Smooth muscle cell (in vitro differentiated cells): ENCODE data around the gene FAM177B. TPM values are rescaled to one million over a fixed set of nuclear protein-coding genes. Genes with fewer than 3 reads are reported as not detected.

Experiments used
- DNase-seq: peaks from one replicate; lab custom pipeline; 2025; ENCODE audit not compliant: unreplicated experiment; lab: John Stamatoyannopoulos, UW
- H2AFZ ChIP-seq: fragments of 200-600 bp; sonication (generic); 2 replicates; pipeline ENCODE4 v1.6.0; 2016; ENCODE audit warnings: antibody characterized with exemption, low read depth, mild to moderate bottlenecking
- H3F3A ChIP-seq: fragments of 200-600 bp; sonication (generic); 2 replicates; pipeline ENCODE4 v1.6.0; 2017; ENCODE audit warnings: antibody characterized with exemption, low read depth
- H3K27ac ChIP-seq: fragments of 200-600 bp; sonication (generic); 2 replicates; pipeline ENCODE4 v1.5.1; 2016; ENCODE audit warnings: low read depth, mild to moderate bottlenecking
- H3K27me3 ChIP-seq: fragments of 200-600 bp; sonication (generic); 2 replicates; pipeline ENCODE4 v1.6.1; 2016; ENCODE audit warnings: low read depth, mild to moderate bottlenecking
- H3K36me3 ChIP-seq: fragments of 200-600 bp; sonication (generic); 2 replicates; pipeline ENCODE4 v1.5.1; 2016; ENCODE audit warnings: low read depth
- H3K4me1 ChIP-seq: fragments of 200-600 bp; sonication (generic); 2 replicates; pipeline ENCODE4 v1.5.1; 2016; ENCODE audit warnings: low read depth
- H3K4me2 ChIP-seq: fragments of 200-600 bp; sonication (generic); 2 replicates; pipeline ENCODE4 v1.6.0; 2016; ENCODE audit warnings: mild to moderate bottlenecking
- H3K4me3 ChIP-seq: fragments of 200-600 bp; sonication (generic); 2 replicates; pipeline ENCODE4 v1.5.1; 2016; ENCODE audit warnings: mild to moderate bottlenecking
- H3K79me2 ChIP-seq: fragments of 200-600 bp; sonication (generic); 2 replicates; pipeline ENCODE4 v1.6.0; 2016; ENCODE audit warnings: low read depth, mild to moderate bottlenecking
- H3K9ac ChIP-seq: fragments of 200-600 bp; sonication (generic); 2 replicates; pipeline ENCODE4 v1.6.0; 2016; ENCODE audit warnings: low read depth
- H3K9me3 ChIP-seq: fragments of 200-600 bp; sonication (generic); replicated peaks from 2 replicates; pipeline ENCODE4 v1.5.1; 2016; ENCODE audit warnings: low read depth
- H4K20me1 ChIP-seq: fragments of 200-600 bp; sonication (generic); 2 replicates; pipeline ENCODE4 v1.6.0; 2016; ENCODE audit warnings: low read depth
- WGBS: methylation state at CpG from one replicate; pipeline ENCODE4 v1.1.7; 2016; ENCODE audit warnings: low lambda C conversion rate; 5-methylcytosine and 5-hydroxymethylcytosine counted together
- polyA plus RNA-seq: library from polyadenylated mRNA; unstranded; fragments of >200 nt; fragmentation: Nextera tagmentation; extraction: Ambion mirVana; gene quantifications from 2 replicates; pipeline ENCODE4 v1.2.1, GENCODE V29; 2016
- total RNA-seq: library from RNA; depleted of rRNA; stranded (reverse); fragments of >200 nt; gene quantifications from 2 replicates; pipeline ENCODE4 v1.2.3, GENCODE V29; 2014
- TF ChIP-seq, protein P1 (sequence below): fragments of 200-600 bp; sonication (generic); IDR thresholded peaks from 2 replicates; pipeline ENCODE4 v1.5.1; 2017; ENCODE audit warnings: borderline replicate concordance, mild to moderate bottlenecking, antibody characterized with exemption; ENCODE audit not compliant: insufficient read depth, poor library complexity, severe bottlenecking

Gene FAM177B
- total and polyA plus RNA-seq, 2 experiments from 2014 or later = not detected

- Histone ChIP-seq H3K27me3 (no peaks in the 10 kb centered on the region), H3K4me2 (no peak overlapping the region), H4K20me1 (peaks cover 45% of the 10 kb centered on the region), H3K27ac (no peak overlapping the region), H3K9ac (no peak overlapping the region), H3K36me3 (peaks cover 8% of the 10 kb centered on the region), H3K79me2 (peaks cover 80% of the 10 kb centered on the region), H3K9me3 (no peaks in the 10 kb centered on the region), H2AFZ (no peak overlapping the region), H3K4me3 (no peak overlapping the region), H3K4me1 (peaks cover 11% of the 10 kb centered on the region), H3F3A (peaks cover 2% of the 10 kb centered on the region)
- WGBS = over 99% methylated on average over 4 of the region's 4 CpGs
- TF ChIP-seq, protein P1, sequence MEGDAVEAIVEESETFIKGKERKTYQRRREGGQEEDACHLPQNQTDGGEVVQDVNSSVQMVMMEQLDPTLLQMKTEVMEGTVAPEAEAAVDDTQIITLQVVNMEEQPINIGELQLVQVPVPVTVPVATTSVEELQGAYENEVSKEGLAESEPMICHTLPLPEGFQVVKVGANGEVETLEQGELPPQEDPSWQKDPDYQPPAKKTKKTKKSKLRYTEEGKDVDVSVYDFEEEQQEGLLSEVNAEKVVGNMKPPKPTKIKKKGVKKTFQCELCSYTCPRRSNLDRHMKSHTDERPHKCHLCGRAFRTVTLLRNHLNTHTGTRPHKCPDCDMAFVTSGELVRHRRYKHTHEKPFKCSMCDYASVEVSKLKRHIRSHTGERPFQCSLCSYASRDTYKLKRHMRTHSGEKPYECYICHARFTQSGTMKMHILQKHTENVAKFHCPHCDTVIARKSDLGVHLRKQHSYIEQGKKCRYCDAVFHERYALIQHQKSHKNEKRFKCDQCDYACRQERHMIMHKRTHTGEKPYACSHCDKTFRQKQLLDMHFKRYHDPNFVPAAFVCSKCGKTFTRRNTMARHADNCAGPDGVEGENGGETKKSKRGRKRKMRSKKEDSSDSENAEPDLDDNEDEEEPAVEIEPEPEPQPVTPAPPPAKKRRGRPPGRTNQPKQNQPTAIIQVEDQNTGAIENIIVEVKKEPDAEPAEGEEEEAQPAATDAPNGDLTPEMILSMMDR = no peak
- DNase-seq = no peak
These were observed 30.2 kb upstream of the FAM177B start for GRCh38 chr1:222706815-222707214.

GRCh38 chr1:222709700-222710153 is 27.3 kb upstream of the FAM177B start:
- no peaks in the 10 kb centered on the region for H3K36me3 ChIP-seq
- H3K27ac ChIP-seq = no peak overlapping the region
- TF ChIP-seq, protein P1 = no peak
- peaks cover 70% of the 10 kb centered on the region for H3K79me2 ChIP-seq
- H2AFZ ChIP-seq = no peak overlapping the region
- no peaks in the 10 kb centered on the region for H3K9me3 ChIP-seq
- no peaks in the 10 kb centered on the region for H3K27me3 ChIP-seq
- H3K9ac ChIP-seq = no peak overlapping the region
- DNase-seq = no peak
- peaks cover 3% of the 10 kb centered on the region for H3F3A ChIP-seq
- H3K4me1 ChIP-seq = peaks cover 11% of the 10 kb centered on the region
- peak overlapping the region; percentile 94 for H3K4me2 ChIP-seq
- H3K4me3 ChIP-seq = no peak overlapping the region
- 93% methylated on average over 5 of the region's 5 CpGs for WGBS
- H4K20me1 ChIP-seq = peaks cover 26% of the 10 kb centered on the region

- peak overlapping the region; percentile 75 for H2AFZ ChIP-seq
- peak; percentile 40 for DNase-seq
- no peaks in the 10 kb centered on the region for H3K9me3 ChIP-seq
- TF ChIP-seq, protein P1 = no peak
- peaks cover 11% of the 10 kb centered on the region for H3K4me1 ChIP-seq
- under 1% methylated on average over 42 of the region's 42 CpGs for WGBS
- peak overlapping the region; percentile 85 for H3K4me3 ChIP-seq
- peak overlapping the region; percentile 94 for H3K4me2 ChIP-seq
- H4K20me1 ChIP-seq = peaks cover 18% of the 10 kb centered on the region
- peaks cover 3% of the 10 kb centered on the region for H3F3A ChIP-seq
- H3K27me3 ChIP-seq = no peaks in the 10 kb centered on the region
- H3K9ac ChIP-seq = peak overlapping the region; percentile 72
- H3K27ac ChIP-seq = peak overlapping the region; percentile 69
- H3K36me3 ChIP-seq = no peaks in the 10 kb centered on the region
- peaks cover 58% of the 10 kb centered on the region for H3K79me2 ChIP-seq
These were observed 25.4 kb upstream of the FAM177B start for GRCh38 chr1:222711319-222712252.
